Measurements from ENCODE around the gene LMX1A.

DNA sequence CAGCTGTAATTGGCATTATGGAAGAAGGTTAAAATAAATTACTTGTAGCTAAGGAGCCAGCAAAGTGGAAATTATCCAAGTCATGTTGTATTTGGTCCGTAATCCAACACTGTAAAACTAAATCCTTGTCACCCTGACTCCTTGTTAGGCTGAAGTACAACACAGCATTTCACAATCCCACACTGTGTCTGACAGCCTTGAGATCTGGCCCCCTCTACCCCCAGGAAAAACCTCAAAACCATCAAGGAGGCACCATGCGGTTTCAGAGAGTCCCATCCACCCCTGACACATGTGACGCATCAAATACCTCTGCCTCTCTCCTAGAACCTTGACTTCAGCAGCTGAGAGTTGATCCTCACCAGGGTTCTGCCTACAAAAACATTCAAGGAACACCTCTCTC is 41.0 kb downstream of the LMX1A start:
- TF ChIP-seq ZNF274 (IDR thresholded peaks at IDR 0.05; ENCODE audit: low read depth, low read length) = no peak
- TF ChIP-seq YY1 (IDR thresholded peaks at IDR 0.05; ENCODE audit: insufficient read depth, insufficient read length) = no peak
